Gastroesophageal sphincter (tissue), 4 donors: Measurements from ENCODE around the gene ARID1B. TPM values are rescaled to one million over a fixed set of nuclear protein-coding genes. Genes with fewer than 3 reads are reported as not detected.

Experiments used
- ATAC-seq: fragments of 150-250 bp; one replicate; pipeline ENCODE4 v1.9.1; 2016; ENCODE audit warnings: mild to moderate bottlenecking, moderate library complexity
- H3K27ac ChIP-seq, 4 donors: fragments of 200-600 bp; sonication (generic) in 3 of 4; 1 replicate in 3 of 4; 2 replicates in 1 of 4; pipeline ENCODE4 v1.5.1; 2016 to 2019
- H3K27me3 ChIP-seq: fragments of 200-600 bp; sonication (generic); one replicate; pipeline ENCODE4 v1.5.1; 2019
- H3K36me3 ChIP-seq, 2 donors: fragments of 200-600 bp; sonication (generic); one replicate each; pipeline ENCODE4 v1.5.1; 2019; ENCODE audit warnings: control low read depth in 1 of 2
- H3K4me1 ChIP-seq, 3 donors: fragments of 200-600 bp; sonication (generic); 1 replicate in 2 of 3; 2 replicates in 1 of 3; pipeline ENCODE4 v1.5.1; 2016 to 2019; ENCODE audit warnings: control low read depth in 2 of 3
- H3K4me3 ChIP-seq, 2 donors: fragments of 200-600 bp; sonication (generic); one replicate each; pipeline ENCODE4 v1.5.1; 2019; ENCODE audit warnings: mild to moderate bottlenecking in 1 of 2, moderate library complexity in 1 of 2
- H3K9me3 ChIP-seq, 3 donors: fragments of 200-600 bp; sonication (generic); one replicate each; pipeline ENCODE4 v1.5.1; 2017 to 2019; ENCODE audit warnings: control low read depth in 2 of 3
- POLR2A ChIP-seq, 2 donors: fragments of 450-650 bp; IDR thresholded peaks; one replicate each; pipeline ENCODE4 v1.6.1; 2017; ENCODE audit warnings: antibody characterized with exemption in 2 of 2, mild to moderate bottlenecking in 2 of 2, moderate library complexity in 1 of 2
- WGBS, 2 donors: methylation state at CpG; one replicate each; pipeline ENCODE4 v1.1.5; 2018; ENCODE audit warnings: low coverage in 1 of 2; 5-methylcytosine and 5-hydroxymethylcytosine counted together
- small RNA-seq, 4 donors: library from RNA; depleted of rRNA; stranded (forward); fragments of <200 nt; gene quantifications; one replicate each; pipeline ENCODE3, GENCODE V24; 2016
- total RNA-seq, 4 donors: library from RNA; depleted of rRNA; stranded (reverse); fragments of >200 nt; gene quantifications; one replicate each; pipeline ENCODE4 v1.1.0, GENCODE V29; 2016

ARID1B gene
- total RNA-seq, 4 donors from 2014 or later, result 40.0 to 106 (median 79.7) TPM

DNA sequence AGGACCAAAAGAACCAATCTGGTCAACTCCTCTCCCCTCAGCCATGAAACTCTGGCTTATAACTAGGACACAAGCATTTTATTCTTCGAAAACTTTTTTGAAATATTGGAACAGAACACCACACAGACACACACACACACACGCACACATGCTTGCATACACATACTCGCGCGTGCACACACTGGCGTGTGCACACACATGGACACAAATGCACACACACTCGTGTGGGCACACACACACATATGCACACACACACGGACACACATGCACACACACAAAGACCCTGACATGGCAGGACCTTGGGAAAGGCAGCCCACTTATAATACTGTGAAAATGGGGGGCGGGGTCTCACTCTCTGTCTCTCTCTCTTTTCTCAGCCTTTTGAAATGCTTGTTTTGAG lies 482.3 kb downstream of the ARID1B start:
- no peak for ATAC-seq
- Histone ChIP-seq H3K4me1 (no peaks in the 10 kb centered on the region), H3K4me3 (no peak overlapping the region), H3K9me3 (no peaks in the 10 kb centered on the region), H3K27me3 (no peaks in the 10 kb centered on the region), H3K27ac (no peak overlapping the region), H3K36me3 (no peaks in the 10 kb centered on the region)
- 86 to 92% methylated on average over 1 to 7 of the region's 9 CpGs for WGBS, 2 donors
- TF ChIP-seq POLR2A (IDR thresholded peaks at IDR 0.05), result no peak

Small RNAs within 50 kb of the gene (small RNA-seq; reads per million reads assigned to genes)
- gene AL355297.2 (0 reads per million in 4 donors), gene MIR4466 (0 reads per million in 4 donors)
